ENCODE measurements around the gene LRP1B.

Gene LRP1B

GRCh38 chr2:141967980-141968379, 162.8 kb downstream of the LRP1B start:
- Mint-ChIP-seq H3K4me3 (no peak overlapping the region), H3K27me3 (no peaks in the 10 kb centered on the region), H3K4me1 (no peaks in the 10 kb centered on the region), H3K27ac (no peak overlapping the region), H3K9me3 (peaks cover 3% of the 10 kb centered on the region), H3K36me3 (no peaks in the 10 kb centered on the region)
- ATAC-seq = no peak

DNA sequence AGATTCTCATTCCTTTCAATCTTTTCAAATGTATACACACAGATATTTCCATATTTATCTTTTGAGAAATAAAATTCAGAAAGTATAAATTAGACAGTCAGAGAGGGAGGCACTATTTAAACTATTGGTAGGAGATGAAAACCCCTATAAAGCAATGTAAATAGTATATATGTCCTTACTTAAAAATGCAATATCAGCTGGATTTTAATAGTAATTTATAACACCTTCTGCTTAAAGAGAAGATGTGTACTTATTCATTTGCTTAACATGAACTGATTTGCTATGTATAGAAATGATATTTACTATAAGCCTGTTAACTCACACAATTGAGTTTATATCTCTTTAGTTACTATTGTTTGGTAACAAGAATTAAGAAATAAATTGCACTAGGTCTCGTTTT, 163.3 kb downstream of the LRP1B start:
- ATAC-seq = no peak

DNA sequence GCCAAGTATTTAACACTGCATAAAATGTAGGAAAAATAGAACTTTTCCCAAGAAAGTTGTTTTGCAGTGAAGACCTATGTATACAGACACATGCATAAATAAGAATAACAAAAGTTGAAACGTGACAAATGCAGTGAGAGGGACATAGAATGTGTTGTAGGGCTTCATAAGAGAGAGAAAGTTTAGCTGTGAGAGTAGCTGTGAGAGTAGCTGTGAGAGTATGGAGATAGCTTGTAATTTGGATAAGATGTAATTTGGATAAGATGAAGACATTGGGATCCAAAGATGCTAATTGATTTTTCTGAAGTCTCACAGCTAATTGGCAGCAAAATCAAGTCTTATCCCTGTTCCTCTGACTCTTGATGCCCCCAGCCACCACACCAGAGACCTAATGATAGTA, 170.9 kb downstream of the LRP1B start:
- no peak overlapping the region for H3K4me3 Mint-ChIP-seq
- H3K27me3 Mint-ChIP-seq = no peaks in the 10 kb centered on the region
- H3K36me3 Mint-ChIP-seq = no peaks in the 10 kb centered on the region
- no peak for ATAC-seq
- H3K9me3 Mint-ChIP-seq = no peaks in the 10 kb centered on the region
- H3K27ac Mint-ChIP-seq = no peak overlapping the region
- no peaks in the 10 kb centered on the region for H3K4me1 Mint-ChIP-seq

More for the DNA sequence above, 163.3 kb downstream of the LRP1B start:
- H3K27ac Mint-ChIP-seq = no peak overlapping the region
- no peaks in the 10 kb centered on the region for H3K27me3 Mint-ChIP-seq
- peaks cover 3% of the 10 kb centered on the region for H3K9me3 Mint-ChIP-seq
- no peaks in the 10 kb centered on the region for H3K36me3 Mint-ChIP-seq
- no peak overlapping the region for H3K4me3 Mint-ChIP-seq
- H3K4me1 Mint-ChIP-seq = no peaks in the 10 kb centered on the region

DNA sequence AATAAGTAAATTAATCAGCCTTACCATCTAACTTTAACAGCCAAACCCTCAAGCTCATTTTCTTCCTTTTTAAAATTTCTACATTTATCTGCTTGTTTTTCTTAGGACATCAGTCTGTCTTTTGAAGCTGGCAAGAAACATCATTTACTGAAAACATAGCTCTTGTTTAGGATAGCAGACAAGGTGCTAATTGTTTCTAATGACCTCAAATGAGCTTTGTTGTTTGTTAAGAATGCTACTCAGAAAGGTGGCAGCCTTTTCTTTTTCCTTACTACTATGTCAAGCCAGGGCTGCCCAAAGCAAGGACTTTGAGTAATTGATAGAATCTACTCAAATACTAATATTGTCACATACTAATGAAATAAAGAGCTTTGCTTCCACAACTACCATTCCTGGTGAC, 171.8 kb downstream of the LRP1B start:
- no peaks in the 10 kb centered on the region for H3K9me3 Mint-ChIP-seq

DNA sequence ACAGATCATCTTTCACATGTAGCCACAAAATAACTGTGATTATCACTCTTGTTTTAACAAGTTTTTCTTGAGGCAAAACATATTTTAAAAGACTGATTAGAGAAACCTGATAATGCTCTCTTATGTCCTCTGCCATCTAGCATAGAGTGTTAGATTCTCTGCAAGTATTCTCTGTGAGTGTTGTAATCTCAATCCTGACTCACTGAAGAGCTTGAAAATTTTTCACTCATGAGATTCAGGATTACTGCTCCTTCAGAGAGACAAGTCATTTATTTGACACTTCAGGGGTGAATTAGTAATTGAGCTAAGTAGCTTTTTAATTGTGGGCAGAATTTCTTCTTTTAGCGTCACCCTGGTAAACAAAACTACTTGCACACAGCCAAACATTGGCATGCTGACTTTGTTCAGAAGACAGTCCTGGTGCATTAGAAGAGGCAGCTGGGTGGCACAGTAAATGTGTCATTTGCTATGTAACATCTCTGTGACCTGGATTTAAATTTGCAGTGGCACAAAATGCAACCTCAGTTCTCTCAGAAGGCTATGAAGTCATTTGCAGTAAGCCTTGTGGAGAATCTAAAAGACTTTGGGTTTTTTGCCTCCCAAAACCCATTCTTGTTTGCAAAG, 172.9 kb downstream of the LRP1B start:
- no peaks in the 10 kb centered on the region for H3K4me1 Mint-ChIP-seq
- H3K4me3 Mint-ChIP-seq = no peak overlapping the region
- no peaks in the 10 kb centered on the region for H3K36me3 Mint-ChIP-seq
- ATAC-seq = no peak
- no peaks in the 10 kb centered on the region for H3K27me3 Mint-ChIP-seq
- H3K9me3 Mint-ChIP-seq = no peaks in the 10 kb centered on the region
- no peak overlapping the region for H3K27ac Mint-ChIP-seq

More for the DNA sequence above, 171.8 kb downstream of the LRP1B start:
- Mint-ChIP-seq H3K4me1 (no peaks in the 10 kb centered on the region), H3K4me3 (no peak overlapping the region), H3K27me3 (no peaks in the 10 kb centered on the region), H3K27ac (no peak overlapping the region), H3K36me3 (no peaks in the 10 kb centered on the region)
- ATAC-seq = no peak

- Mint-ChIP-seq H3K4me3 (no peak overlapping the region), H3K36me3 (no peaks in the 10 kb centered on the region), H3K4me1 (no peaks in the 10 kb centered on the region), H3K27me3 (no peaks in the 10 kb centered on the region), H3K9me3 (no peaks in the 10 kb centered on the region), H3K27ac (no peak overlapping the region)
- no peak for ATAC-seq
Observed at GRCh38 chr2:141957321-141957720, 173.5 kb downstream of the LRP1B start.

DNA sequence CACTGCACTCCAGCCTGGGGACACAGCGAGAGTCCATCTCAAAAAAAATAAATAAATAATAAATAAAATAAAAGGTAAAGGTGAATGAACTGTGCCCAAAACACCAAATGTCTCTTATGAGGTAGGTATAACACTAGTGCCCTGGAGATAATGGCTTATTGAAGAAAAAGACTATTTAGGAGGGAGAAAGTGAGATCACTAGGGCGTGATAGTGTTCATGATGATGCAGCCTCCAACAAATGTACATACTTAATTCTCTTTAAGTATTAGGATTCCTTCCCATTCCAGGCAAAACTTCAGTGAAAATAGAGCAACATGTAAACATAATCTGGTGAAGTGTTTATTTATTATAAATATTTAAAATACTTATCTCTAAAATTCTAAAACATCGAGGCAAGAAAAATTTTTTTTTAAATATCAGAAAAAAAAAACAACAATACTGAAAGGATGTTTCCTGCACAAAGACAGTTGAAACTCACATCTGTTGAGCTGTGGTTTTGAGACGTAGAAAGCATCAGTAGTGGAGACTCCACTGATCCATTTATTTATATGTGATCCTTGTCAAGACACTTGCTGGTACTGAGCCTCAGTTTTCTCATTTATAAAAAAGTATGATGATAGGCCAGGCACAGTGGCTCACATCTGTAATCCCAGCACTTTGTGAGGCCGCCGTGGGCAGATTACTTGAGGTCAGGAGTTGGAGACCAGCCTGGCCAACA, 183.3 kb downstream of the LRP1B start:
- H3K27ac Mint-ChIP-seq = no peak overlapping the region
- no peak overlapping the region for H3K4me3 Mint-ChIP-seq
- H3K27me3 Mint-ChIP-seq = no peaks in the 10 kb centered on the region
- H3K4me1 Mint-ChIP-seq = no peaks in the 10 kb centered on the region
- H3K36me3 Mint-ChIP-seq = no peaks in the 10 kb centered on the region
- no peak for ATAC-seq
- peaks cover 3% of the 10 kb centered on the region for H3K9me3 Mint-ChIP-seq

DNA sequence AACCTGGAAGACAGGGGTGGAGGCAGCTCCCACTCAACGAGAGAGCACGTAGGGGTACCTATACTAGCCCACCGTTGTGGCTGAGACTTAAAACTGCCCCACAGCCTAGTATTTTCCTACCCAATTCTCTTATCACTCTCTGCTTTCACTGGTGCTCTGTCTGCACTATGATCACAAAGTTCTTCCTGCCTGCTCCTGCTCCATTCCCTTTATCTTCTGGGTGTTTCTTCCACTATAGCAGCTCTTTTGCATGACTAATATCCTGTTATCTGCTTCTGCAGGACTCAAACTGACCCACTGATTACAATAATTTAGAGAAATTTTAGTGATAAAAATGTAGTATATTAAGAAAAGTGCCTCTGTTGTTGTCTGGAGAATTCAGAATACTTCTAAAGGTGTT, 184.8 kb downstream of the LRP1B start:
- ATAC-seq = no peak
- Mint-ChIP-seq H3K4me3 (no peak overlapping the region), H3K4me1 (no peaks in the 10 kb centered on the region), H3K27me3 (no peaks in the 10 kb centered on the region), H3K36me3 (no peaks in the 10 kb centered on the region), H3K9me3 (peaks cover 3% of the 10 kb centered on the region), H3K27ac (no peak overlapping the region)

GRCh38 chr2:141943918-141944317, 186.9 kb downstream of the LRP1B start:
- Mint-ChIP-seq H3K4me1 (no peaks in the 10 kb centered on the region), H3K27ac (no peak overlapping the region), H3K36me3 (no peaks in the 10 kb centered on the region), H3K27me3 (no peaks in the 10 kb centered on the region), H3K4me3 (no peak overlapping the region), H3K9me3 (peaks cover 3% of the 10 kb centered on the region)
- ATAC-seq = no peak

DNA sequence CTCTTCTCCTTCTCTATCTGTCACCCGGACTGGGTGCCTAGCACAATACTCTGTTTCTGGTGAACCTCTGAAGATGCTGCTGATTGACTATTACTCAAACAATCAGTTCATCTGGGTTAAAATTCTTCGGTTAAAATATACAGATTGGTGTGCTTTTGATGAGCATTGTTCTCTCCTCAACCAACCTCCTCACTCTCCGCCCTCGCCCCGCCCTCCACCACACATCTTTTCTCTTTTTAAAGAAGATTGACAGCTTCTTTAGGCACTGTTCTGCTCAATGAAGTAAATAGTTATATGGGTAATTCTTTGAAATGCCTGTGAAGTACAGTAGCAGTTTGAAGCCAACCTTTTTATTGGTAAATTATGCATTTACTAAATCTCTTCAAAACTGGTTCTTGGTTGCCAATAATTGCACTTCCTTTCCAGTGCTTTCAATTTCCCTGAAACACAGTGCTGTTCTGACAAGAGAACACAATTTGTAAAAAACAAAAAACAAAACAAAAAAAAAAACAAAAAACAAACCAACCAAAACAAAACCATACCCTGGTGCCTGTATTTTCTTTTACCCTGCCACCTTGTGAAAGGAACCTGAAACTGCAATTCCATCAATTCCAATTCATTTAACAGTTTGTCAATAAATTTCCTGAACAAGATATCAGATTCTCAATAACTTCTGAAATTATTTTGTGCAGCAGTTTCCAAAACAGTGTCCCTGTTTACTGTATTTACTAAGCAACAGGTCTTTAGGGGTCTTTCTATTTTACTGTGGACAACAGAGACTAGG, 188.6 kb downstream of the LRP1B start:
- no peaks in the 10 kb centered on the region for H3K4me1 Mint-ChIP-seq
- H3K9me3 Mint-ChIP-seq = peaks cover 3% of the 10 kb centered on the region
- no peak overlapping the region for H3K4me3 Mint-ChIP-seq
- H3K27ac Mint-ChIP-seq = no peak overlapping the region
- H3K27me3 Mint-ChIP-seq = no peaks in the 10 kb centered on the region
- no peak for ATAC-seq
- H3K36me3 Mint-ChIP-seq = no peaks in the 10 kb centered on the region

DNA sequence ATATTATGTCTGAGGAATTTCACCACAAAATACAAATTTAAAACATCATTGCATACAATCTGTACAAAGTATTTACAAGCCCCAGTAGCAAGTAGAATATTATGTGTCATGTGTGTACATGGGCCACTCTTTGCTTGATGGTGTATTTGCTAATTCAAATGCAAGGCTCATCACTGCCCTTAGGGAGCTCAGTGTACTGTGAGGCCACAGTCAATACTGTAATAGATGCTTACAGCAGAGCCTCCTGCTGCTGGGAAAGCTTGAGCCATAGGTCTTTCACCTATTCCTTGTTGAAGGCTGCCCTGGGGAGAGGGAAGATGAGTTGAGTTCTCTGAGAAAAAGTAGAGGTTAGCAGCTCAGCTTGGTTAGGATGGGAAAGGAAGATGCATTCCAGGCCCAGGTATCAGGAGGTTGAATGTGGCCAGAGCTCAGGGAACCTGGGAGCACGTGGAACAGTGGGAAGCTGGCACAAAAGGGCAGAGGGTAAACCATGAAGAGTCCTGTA, 189.6 kb downstream of the LRP1B start:
- no peak for ATAC-seq
- Mint-ChIP-seq H3K9me3 (no peaks in the 10 kb centered on the region), H3K27ac (no peak overlapping the region), H3K36me3 (no peaks in the 10 kb centered on the region), H3K27me3 (no peaks in the 10 kb centered on the region), H3K4me3 (no peak overlapping the region), H3K4me1 (no peaks in the 10 kb centered on the region)

GRCh38 chr2:141940709-141941108, 190.1 kb downstream of the LRP1B start:
- no peaks in the 10 kb centered on the region for H3K27me3 Mint-ChIP-seq
- no peak for ATAC-seq
- H3K4me1 Mint-ChIP-seq = no peaks in the 10 kb centered on the region
- no peaks in the 10 kb centered on the region for H3K9me3 Mint-ChIP-seq
- no peak overlapping the region for H3K4me3 Mint-ChIP-seq
- H3K27ac Mint-ChIP-seq = no peak overlapping the region
- H3K36me3 Mint-ChIP-seq = no peaks in the 10 kb centered on the region

DNA sequence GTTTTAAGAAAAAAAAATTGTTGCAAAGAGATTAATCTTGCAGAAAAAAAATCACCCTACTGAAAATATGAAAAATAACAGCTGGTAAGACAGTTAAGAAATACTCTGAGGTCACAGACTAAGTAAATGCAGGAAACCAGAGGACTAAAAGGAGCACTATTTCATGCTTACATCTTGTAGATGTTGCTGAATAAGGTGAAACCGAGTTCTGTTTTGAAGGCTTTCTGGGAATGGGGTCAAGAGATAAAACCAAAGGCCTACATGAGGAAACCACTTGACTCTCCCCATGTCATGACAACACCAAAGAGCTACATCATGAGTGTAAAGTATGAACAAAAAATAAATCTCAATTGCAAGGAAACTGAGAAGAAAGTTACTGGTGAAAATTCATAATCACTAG, 197.6 kb downstream of the LRP1B start:
- Mint-ChIP-seq H3K27ac (no peak overlapping the region), H3K4me1 (no peaks in the 10 kb centered on the region), H3K4me3 (no peak overlapping the region), H3K27me3 (no peaks in the 10 kb centered on the region), H3K9me3 (peaks cover 3% of the 10 kb centered on the region), H3K36me3 (no peaks in the 10 kb centered on the region)
- no peak for ATAC-seq

- no peak for ATAC-seq
- H3K4me3 Mint-ChIP-seq = no peak overlapping the region
- no peak overlapping the region for H3K27ac Mint-ChIP-seq
- peaks cover 3% of the 10 kb centered on the region for H3K9me3 Mint-ChIP-seq
- H3K36me3 Mint-ChIP-seq = no peaks in the 10 kb centered on the region
- H3K27me3 Mint-ChIP-seq = no peaks in the 10 kb centered on the region
- no peaks in the 10 kb centered on the region for H3K4me1 Mint-ChIP-seq
Observed at GRCh38 chr2:141932261-141932660, 198.6 kb downstream of the LRP1B start.

GRCh38 chr2:141931797-141932196, 199.0 kb downstream of the LRP1B start:
- H3K9me3 Mint-ChIP-seq = peaks cover 3% of the 10 kb centered on the region
- no peaks in the 10 kb centered on the region for H3K4me1 Mint-ChIP-seq
- no peak overlapping the region for H3K27ac Mint-ChIP-seq

More at GRCh38 chr2:141931797-141932196, 199.0 kb downstream of the LRP1B start:
- no peaks in the 10 kb centered on the region for H3K27me3 Mint-ChIP-seq
- no peaks in the 10 kb centered on the region for H3K36me3 Mint-ChIP-seq
- no peak overlapping the region for H3K4me3 Mint-ChIP-seq
- no peak for ATAC-seq
